GM12878 (cell line): Measurements from ENCODE around the gene GTPBP6. TPM values are rescaled to one million over a fixed set of nuclear protein-coding genes. Genes with fewer than 3 reads are reported as not detected.
A peak's percentile ranks its signal among the peaks of the same experiment; 100 is the strongest.

Experiments used
- ATAC-seq: fragments of 200-7000 bp; cut with Tn5 transposase; 3 replicates; pipeline ENCODE4 v1.9.1; 2020; ENCODE audit warnings: mild to moderate bottlenecking, moderate library complexity
- BruUV-seq: library from RNA; stranded (reverse); fragments of 400-500 nt; replicated peaks from 2 replicates; lab custom pipeline; 2021; lab: Mats Ljungman, UMichigan
- CTCF ChIA-PET: fragments of 300-600 bp; sonication (Branson Sonifier 250); formaldehyde crosslinking; extraction: SDS; loops from one replicate; lab custom pipeline; 2021; ENCODE audit warnings: inconsistent platforms; lab: Yijun Ruan, JAX
- POLR2A ChIA-PET: fragments of 350-600 bp; formaldehyde crosslinking; extraction: SDS; loops from one replicate; lab custom pipeline; 2021; ENCODE audit warnings: inconsistent platforms; lab: Charles Lee
- RAD21 ChIA-PET: fragments of 300-600 bp; sonication (Branson Sonifier 250); formaldehyde crosslinking; loops from one replicate; lab custom pipeline; 2023; ENCODE audit warnings: antibody characterized with exemption; ENCODE audit not compliant: unreplicated experiment; lab: Charles Lee
- SMC1A ChIA-PET: fragments of 300-600 bp; sonication (Branson Sonifier 250); formaldehyde crosslinking; loops from one replicate; lab custom pipeline; 2023; ENCODE audit not compliant: unreplicated experiment, uncharacterized antibody; lab: Charles Lee
- DNase-seq: peaks from one replicate; pipeline ENCODE4 v3.0.0-alpha.2; 2011; ENCODE audit warnings: low read depth, low spot score
- FAIRE-seq: peaks from 3 replicates; lab custom pipeline; 2011; peaks lifted over from hg19 to GRCh38; lab: Jason Lieb, UNC
- H2AFZ ChIP-seq: 2 replicates; pipeline ENCODE4 v1.6.0; 2011; ENCODE audit warnings: low read depth, low read length, control low read depth; ENCODE audit not compliant: control insufficient read depth
- H3K27ac ChIP-seq: 2 replicates; pipeline ENCODE4 v1.5.1; 2011; ENCODE audit warnings: control low read depth; ENCODE audit not compliant: control insufficient read depth, insufficient read depth
- H3K27me3 ChIP-seq, 2 experiments: replicated peaks in 1 of 2; 2 replicates each; pipeline versions ENCODE4 v1.6.0 to v1.6.1; 2011; ENCODE audit warnings: low read length in 1 of 2; ENCODE audit not compliant: control insufficient read depth in 2 of 2, insufficient read depth in 2 of 2
- H3K36me3 ChIP-seq, 2 experiments: 2 replicates each; pipeline ENCODE4 v1.5.1; 2011; ENCODE audit warnings: low read length in 1 of 2; ENCODE audit not compliant: control insufficient read depth in 2 of 2, insufficient read depth in 2 of 2
- H3K4me1 ChIP-seq: 2 replicates; pipeline ENCODE4 v1.6.1; 2011; ENCODE audit warnings: mild to moderate bottlenecking, low read length, moderate library complexity, mixed read lengths; ENCODE audit not compliant: control insufficient read depth, insufficient read depth
- H3K4me2 ChIP-seq: 2 replicates; pipeline ENCODE4 v1.6.0; 2011; ENCODE audit warnings: control low read depth; ENCODE audit not compliant: control insufficient read depth, insufficient read depth
- H3K4me3 ChIP-seq: fragments of 200-600 bp; sonication (generic); 2 replicates; pipeline ENCODE4 v1.5.1; 2016
- H3K79me2 ChIP-seq: 2 replicates; pipeline ENCODE4 v1.6.0; 2011; ENCODE audit warnings: low read length; ENCODE audit not compliant: control insufficient read depth, insufficient read depth
- H3K9ac ChIP-seq: 2 replicates; pipeline ENCODE4 v1.8.0; 2011; ENCODE audit warnings: low read length, control low read depth, mixed read lengths; ENCODE audit not compliant: control insufficient read depth, insufficient read depth
- H3K9me3 ChIP-seq: replicated peaks from 3 replicates; pipeline ENCODE4 v1.5.1; 2011; ENCODE audit warnings: mild to moderate bottlenecking, low read length; ENCODE audit not compliant: control insufficient read depth, insufficient read depth
- H4K20me1 ChIP-seq: 2 replicates; pipeline ENCODE4 v1.6.0; 2011; ENCODE audit not compliant: control insufficient read depth, insufficient read depth
- BCLAF1 ChIP-seq: fragments of 450-650 bp; IDR thresholded peaks from 2 replicates; pipeline ENCODE4 v1.6.1; 2017; ENCODE audit warnings: antibody characterized with exemption, mild to moderate bottlenecking, moderate library complexity
- BRCA1 ChIP-seq: IDR thresholded peaks from 2 replicates; pipeline ENCODE4 v1.6.1; 2011; ENCODE audit warnings: low read depth, low read length, improper control_type of control experiment
- CEBPB ChIP-seq, 2 experiments: fragments of 150-350 bp in 1 of 2; IDR thresholded peaks; 2 replicates each; pipeline ENCODE4 v1.6.1; 2012 to 2014; ENCODE audit warnings: low read depth in 2 of 2, low read length in 2 of 2, borderline replicate concordance in 1 of 2, inconsistent platforms in 1 of 2
- CTCF ChIP-seq, 3 experiments: IDR thresholded peaks in 2 of 3; conservative IDR thresholded peaks in 1 of 3; 2 replicates each; pipeline ENCODE4 v1.5.1; 2011; ENCODE audit warnings: low read depth in 3 of 3, low read length in 3 of 3, mild to moderate bottlenecking in 3 of 3, control low read depth in 2 of 3, moderate library complexity in 2 of 3, inconsistent platforms in 1 of 3, mixed read lengths in 1 of 3; ENCODE audit not compliant: control insufficient read depth in 2 of 3, insufficient read depth in 1 of 3; ENCODE audit errors: extremely low read depth in 1 of 3
- POLR2A ChIP-seq: IDR thresholded peaks from 2 replicates; pipeline ENCODE4 v1.6.1; 2011; ENCODE audit warnings: low read depth, mild to moderate bottlenecking, low read length
- RFX5 ChIP-seq: IDR thresholded peaks from 2 replicates; pipeline ENCODE4 v1.6.1; 2011; ENCODE audit warnings: low read depth, low read length, improper control_type of control experiment
- SIN3A ChIP-seq: IDR thresholded peaks from 2 replicates; pipeline ENCODE4 v1.6.1; 2012; ENCODE audit warnings: low read depth, low read length, improper control_type of control experiment
- SIX5 ChIP-seq: IDR thresholded peaks from 2 replicates; pipeline ENCODE4 v1.6.1; 2011; ENCODE audit warnings: mild to moderate bottlenecking, low read depth, low read length, moderate library complexity; ENCODE audit not compliant: severe bottlenecking
- ZNF24 ChIP-seq: fragments of 450-650 bp; IDR thresholded peaks from 2 replicates; pipeline ENCODE4 v1.6.1; 2017; ENCODE audit warnings: antibody characterized with exemption, mild to moderate bottlenecking
- ZNF274 ChIP-seq: IDR thresholded peaks from one replicate; pipeline ENCODE4 v1.8.0; 2011; ENCODE audit not compliant: insufficient read length, insufficient read depth
- ZNF622 ChIP-seq: fragments of 450-650 bp; IDR thresholded peaks from 2 replicates; pipeline ENCODE4 v1.6.1; 2017; ENCODE audit warnings: mild to moderate bottlenecking, inconsistent platforms
- WGBS: methylation state at CpG from one replicate; pipeline ENCODE4 v1.1.6; 2016; ENCODE audit warnings: low lambda C conversion rate; ENCODE audit not compliant: insufficient replicate concordance, insufficient coverage; ENCODE audit errors: missing lambda C conversion rate; 5-methylcytosine and 5-hydroxymethylcytosine counted together
- in situ Hi-C: fragments of 300-500 bp; cut with MboI; formaldehyde crosslinking; loops from 9 replicates; pipeline ENCODE4 v1.14.3; 2018; ENCODE audit warnings: mixed read lengths
- intact Hi-C: fragments of 100-400 bp; cut with micrococcal nuclease; formaldehyde crosslinking; loops from one replicate; pipeline ENCODE4 v1.14.2; 2022; ENCODE audit not compliant: unreplicated experiment
- polyA plus RNA-seq, 11 experiments: library from polyadenylated mRNA; depleted of rRNA in 4 of 11; unstranded in 6 of 11; stranded (reverse) in 5 of 11; fragments of >200 nt; fragmentation: Nextera tagmentation in 4 of 11; fragmentation: Illumina TruSeq in 1 of 11; extraction: Ambion mirVana in 4 of 11; extraction: Trizol in 1 of 11; gene quantifications; 1 replicate in 1 of 11; 2 replicates in 10 of 11; pipeline versions ENCODE4 v1.2.1 to v1.2.3, GENCODE V29; 2011 to 2016; ENCODE audit warnings: inconsistent platforms in 2 of 11, missing spikeins in 2 of 11, low read depth in 1 of 11
- total RNA-seq, 4 experiments: library from RNA; depleted of rRNA in 3 of 4; stranded (reverse); fragments of >200 nt in 3 of 4; fragmentation: Illumina TruSeq in 1 of 4; extraction: Trizol in 1 of 4; gene quantifications; 2 replicates each; pipeline versions ENCODE4 v1.2.1 to v1.2.3, GENCODE V29; 2013 to 2021

GTPBP6 gene
- total and polyA plus RNA-seq, 10 of the 15 experiments (the other 5 are each of a cell fraction or from before 2014, with no cell fraction given), result 0.31 to 71.0 (median 21.1) TPM

GRCh38 chrX:311156-312129 lies 7.2 kb downstream of the GTPBP6 start:
- H3K36me3 ChIP-seq, result peaks cover 17 to 24% of the 10 kb centered on the region in 2 experiments
- POLR2A ChIA-PET, result no interaction called here
- H3K4me3 ChIP-seq, result no peak overlapping the region
- CTCF ChIA-PET, result no interaction called here
- BruUV-seq, result TSS peak; percentile 22
- no peaks in the 10 kb centered on the region for H3K27me3 ChIP-seq
- FAIRE-seq, result no peak
- DNase-seq, result no peak
- no peak for ATAC-seq
- no peaks in the 10 kb centered on the region for H3K79me2 ChIP-seq
- no peaks in the 10 kb centered on the region for H3K9me3 ChIP-seq
- RAD21 ChIA-PET, result no interaction called here
- H2AFZ ChIP-seq, result no peak overlapping the region
- H3K4me2 ChIP-seq, result no peak overlapping the region
- SMC1A ChIA-PET, result no interaction called here
- intact Hi-C loops, result loop anchor here (10.0 kb wide), 1 partner anchor 933 kb away; no protein-coding TSS in a partner anchor
- no peaks in the 10 kb centered on the region for H4K20me1 ChIP-seq
- over 99% methylated on average over 54 of the region's 69 CpGs for WGBS
- H3K27ac ChIP-seq, result no peak overlapping the region
- TF ChIP-seq SIX5, result no peak
- 0 out of 2 replicates have a peak, but pooled peaks have one; percentile 43 for TF ChIP-seq POLR2A
- in situ Hi-C loops, result no loop called here
- no peaks in the 10 kb centered on the region for H3K4me1 ChIP-seq
- no peak overlapping the region for H3K9ac ChIP-seq

GRCh38 chrX:310621-311155 lies 7.9 kb downstream of the GTPBP6 start:
- ChIA-PET POLR2A (no interaction called here), RAD21 (no interaction called here), CTCF (no interaction called here), SMC1A (no interaction called here)
- Histone ChIP-seq H3K4me3 (no peak overlapping the region), H3K27ac (no peak overlapping the region), H3K79me2 (no peaks in the 10 kb centered on the region), H3K4me2 (no peak overlapping the region), H3K4me1 (no peaks in the 10 kb centered on the region), H3K36me3 (peaks cover 23 to 24% of the 10 kb centered on the region in 2 experiments), H4K20me1 (no peaks in the 10 kb centered on the region), H2AFZ (no peak overlapping the region), H3K9ac (no peak overlapping the region), H3K9me3 (peaks cover 2% of the 10 kb centered on the region; the same call in 1 of the 3 replicates), H3K27me3 (no peaks in the 10 kb centered on the region)
- in situ Hi-C loops (no loop called here), intact Hi-C loops (loop anchor here (10.0 kb wide), 1 partner anchor 934 kb away; no protein-coding TSS in a partner anchor)
- no peak for ATAC-seq
- 96% methylated on average over 25 of the region's 25 CpGs for WGBS
- no peak for FAIRE-seq
- DNase-seq, result no peak
- no TSS peak for BruUV-seq
- TF ChIP-seq BRCA1 (no peak), CEBPB (IDR thresholded peaks at IDR 0.05; ENCODE audit: borderline replicate concordance in 1 of 2, low read depth in 2 of 2, low read length in 2 of 2) (no peak), CTCF (IDR thresholded peaks at IDR 0.05 in 2 of 3, conservative IDR thresholded peaks at IDR 0.05 in 1 of 3; ENCODE audit: control insufficient read depth in 2 of 3, extremely low read depth in 1 of 3, insufficient read depth in 1 of 3, low read depth in 3 of 3, low read length in 3 of 3) (no peak), ZNF274 (no peak), RFX5 (no peak), ZNF24 (no peak), ZNF622 (no peak), BCLAF1 (no peak), SIN3A (no peak)
